Globus pallidus (tissue), 1 donor: ENCODE data around the gene TSHZ1.

ENCODE experiments used
- DNase-seq: peaks from one replicate; pipeline ENCODE4 v3.0.0-alpha.2; 2015; ENCODE audit warnings: low spot score

TSHZ1 gene

DNA sequence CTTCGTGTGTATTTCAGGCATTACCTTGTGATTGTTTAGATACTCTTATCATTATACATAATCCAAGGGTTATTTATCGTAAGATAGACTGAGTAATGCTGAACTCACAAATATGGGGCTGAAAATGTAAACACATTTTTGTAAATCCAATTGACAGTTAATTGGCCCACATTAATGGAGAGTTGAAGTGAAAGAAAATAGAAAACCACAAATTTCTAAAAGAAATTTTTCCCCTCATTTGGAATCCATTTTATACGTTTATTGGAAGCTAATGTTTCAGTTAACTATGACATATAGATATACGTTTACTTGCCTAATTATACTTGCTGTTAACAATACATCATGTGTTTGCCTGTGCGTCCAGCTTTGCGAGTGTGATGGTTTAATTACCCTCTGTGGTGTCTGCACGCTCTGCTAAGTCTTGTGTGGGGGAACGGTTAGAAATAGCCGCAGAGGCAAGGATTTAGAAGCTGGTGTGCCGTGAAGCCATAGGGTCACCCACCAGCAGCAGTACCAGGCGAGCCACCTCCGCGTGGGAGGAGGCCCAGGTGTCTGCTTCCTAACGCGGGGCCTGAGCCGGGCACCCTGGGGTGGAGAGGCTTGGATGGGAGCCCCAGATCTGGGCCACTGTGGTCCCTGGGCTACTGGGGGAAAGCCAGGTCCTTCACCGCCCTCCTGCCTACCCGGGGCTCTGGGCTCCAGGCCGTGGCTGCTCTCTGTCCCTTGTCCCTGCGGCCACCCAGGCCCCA lies 38.0 kb downstream of the TSHZ1 start:
- no peak for DNase-seq

DNA sequence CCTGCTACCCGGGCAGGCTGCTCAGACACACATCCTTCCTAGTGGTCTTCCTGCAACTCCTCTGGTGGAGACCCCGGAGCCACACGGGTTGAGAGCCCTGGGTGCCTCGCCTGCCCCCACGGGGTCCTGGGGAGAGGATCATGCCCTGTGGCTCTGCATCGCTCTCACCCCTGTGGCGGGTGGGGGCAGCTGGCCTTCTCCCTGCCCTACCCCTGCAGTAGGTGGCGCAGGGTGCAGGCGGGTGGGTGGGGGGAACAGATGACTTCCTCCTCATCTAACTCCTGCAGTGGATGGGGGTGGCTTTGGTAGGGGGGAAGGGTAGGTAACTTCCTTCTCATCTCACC lies 38.5 kb downstream of the TSHZ1 start:
- DNase-seq = no peak

DNA sequence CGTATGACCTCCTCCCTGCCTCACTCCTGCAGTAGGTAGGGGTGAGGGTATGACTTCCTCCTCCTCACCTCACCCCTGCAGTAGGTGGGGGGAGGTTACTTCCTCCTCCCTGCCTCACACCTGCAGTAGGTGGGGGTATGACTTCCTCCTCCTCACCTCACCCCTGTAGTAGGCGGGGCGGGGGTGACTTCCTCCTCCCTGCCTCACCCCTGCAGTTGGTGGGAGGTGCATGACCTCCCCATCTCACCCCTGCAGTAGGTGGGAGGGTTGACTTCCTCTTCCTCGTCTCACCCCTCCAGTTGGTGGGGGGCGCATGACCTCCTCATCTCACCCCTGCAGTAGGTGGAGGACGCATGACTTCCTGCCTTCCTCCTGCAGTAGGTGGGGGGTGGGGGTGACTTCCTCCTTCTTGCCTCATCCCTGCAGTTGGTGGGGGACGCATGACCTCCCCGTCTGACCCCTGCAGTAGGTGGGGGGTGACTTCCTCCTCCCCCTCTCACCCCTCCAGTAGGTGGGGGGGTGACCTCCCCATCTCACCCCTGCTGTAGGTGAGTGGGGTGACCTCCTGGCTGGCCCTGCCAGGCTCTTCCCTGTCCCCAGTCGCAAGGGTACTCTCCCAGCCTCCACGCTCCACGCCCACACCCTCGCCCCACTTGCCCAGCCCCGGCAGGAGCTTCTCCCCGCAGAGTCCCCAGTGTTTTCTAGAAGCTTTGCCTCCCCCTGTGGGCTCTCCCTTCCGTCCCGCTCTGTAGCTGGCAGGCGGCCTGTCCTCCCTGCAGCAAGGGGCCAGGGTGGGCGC lies 39.3 kb downstream of the TSHZ1 start:
- DNase-seq = no peak

DNA sequence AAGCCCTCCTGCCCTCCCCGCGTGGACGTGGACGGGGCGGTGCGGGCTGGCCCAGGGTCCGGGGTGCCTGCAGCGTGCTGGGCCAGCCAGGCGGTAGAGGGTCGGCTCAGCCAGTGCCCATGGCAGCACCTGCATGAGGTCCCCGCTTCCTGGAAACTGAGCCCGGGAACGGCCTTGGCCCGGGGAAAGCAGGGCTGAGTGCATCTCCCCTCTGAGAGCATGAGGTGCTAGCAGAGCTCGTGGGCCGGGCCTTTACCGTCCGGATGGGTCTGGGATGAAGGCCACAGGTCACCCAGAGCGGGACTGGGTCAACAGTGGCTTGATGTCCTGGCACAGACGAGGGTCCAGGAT lies 39.8 kb downstream of the TSHZ1 start:
- no peak for DNase-seq

DNA sequence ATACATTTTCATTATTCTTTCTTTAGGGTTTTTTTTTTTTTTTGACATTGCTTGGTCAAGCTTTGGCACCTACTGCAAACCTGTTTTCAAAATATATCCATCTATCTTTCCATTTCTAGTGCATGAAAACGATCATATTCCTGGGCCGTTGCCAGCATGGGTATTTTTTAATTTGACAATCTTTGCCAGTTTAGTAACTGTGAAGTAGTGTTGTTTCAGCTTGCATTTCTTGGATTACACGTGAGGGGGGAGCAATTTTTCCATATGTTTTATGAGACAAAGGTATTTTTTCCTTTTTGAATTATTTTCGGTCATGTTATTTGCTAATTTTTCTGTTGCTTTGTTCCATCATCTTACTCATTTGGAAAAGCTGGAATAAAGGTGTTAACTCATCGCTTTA lies 40.9 kb downstream of the TSHZ1 start:
- DNase-seq = no peak

DNA sequence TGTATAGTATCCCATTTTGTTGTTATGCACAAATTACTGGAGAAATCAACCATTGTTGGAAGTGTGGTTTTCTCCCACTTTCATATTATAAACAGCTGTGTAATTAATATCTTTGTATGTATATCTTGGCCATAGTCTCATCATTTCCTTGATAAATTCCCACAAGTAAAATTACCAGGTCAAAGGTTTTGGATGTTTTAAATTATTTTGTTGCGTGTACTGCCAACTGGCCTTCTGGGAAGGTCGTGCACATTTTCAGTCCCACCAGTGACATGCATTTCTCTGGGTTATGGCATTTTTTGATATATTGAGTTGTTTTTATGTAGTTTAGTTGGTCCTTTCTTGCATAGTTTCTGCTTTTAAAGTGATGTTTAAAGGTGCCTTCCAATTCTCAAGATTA lies 41.5 kb downstream of the TSHZ1 start:
- DNase-seq = no peak

DNA sequence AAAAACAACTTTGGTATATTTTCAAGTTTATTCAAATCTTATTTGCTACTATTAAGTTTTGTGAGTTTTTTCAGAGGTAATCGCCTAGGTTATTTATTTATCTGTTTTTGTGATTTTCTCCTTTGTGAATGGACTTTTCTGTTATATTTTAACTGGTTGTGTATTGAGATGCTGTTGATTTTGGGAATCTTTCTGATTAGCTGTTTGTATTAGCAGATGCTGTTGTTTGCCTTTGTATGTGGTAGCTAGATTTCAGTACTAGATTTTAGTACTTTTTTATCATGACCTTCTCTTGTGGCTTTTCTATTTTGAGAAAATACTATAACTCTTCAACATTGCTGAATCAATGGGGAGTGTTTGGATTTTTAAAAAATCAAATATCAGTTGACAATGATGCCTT lies 42.4 kb downstream of the TSHZ1 start:
- DNase-seq = no peak

DNA sequence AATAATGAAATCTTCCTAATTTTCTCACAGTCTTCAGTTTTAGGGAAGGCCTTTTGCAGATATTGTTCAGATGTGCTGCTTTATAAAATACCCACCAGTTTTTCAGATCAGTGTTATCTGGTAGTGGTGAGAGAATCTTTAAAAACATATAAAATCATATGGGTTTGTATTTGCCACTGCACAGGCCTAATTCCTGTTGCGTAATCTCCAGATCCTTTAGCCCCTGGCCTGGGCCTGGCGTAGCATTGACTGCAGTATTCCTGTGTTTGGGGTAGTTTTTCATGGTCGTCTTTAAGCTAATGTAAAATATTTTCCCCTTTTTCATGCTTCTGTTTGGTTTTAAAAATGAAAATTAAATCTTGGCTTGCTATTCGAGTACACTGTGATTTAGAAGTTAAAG lies 43.2 kb downstream of the TSHZ1 start:
- DNase-seq = no peak

DNA sequence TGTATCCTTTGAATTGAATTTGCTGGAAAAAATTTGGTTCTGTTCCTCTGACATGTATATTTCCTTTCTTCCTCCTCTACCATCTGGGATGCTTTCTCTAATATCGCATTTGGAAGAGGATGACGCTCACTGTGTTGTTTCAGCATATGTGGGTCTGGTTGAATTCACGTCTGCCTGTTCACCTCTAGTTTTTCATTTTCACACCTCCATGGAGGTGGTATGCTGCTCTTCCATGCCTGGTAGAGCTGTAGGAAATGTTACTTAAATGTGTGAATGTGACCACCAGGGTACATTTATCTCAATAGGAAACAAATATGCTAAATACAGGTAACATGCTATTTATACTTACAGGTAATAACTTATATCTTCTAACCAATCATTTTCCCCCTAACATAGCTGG lies 44.5 kb downstream of the TSHZ1 start:
- DNase-seq = no peak

DNA sequence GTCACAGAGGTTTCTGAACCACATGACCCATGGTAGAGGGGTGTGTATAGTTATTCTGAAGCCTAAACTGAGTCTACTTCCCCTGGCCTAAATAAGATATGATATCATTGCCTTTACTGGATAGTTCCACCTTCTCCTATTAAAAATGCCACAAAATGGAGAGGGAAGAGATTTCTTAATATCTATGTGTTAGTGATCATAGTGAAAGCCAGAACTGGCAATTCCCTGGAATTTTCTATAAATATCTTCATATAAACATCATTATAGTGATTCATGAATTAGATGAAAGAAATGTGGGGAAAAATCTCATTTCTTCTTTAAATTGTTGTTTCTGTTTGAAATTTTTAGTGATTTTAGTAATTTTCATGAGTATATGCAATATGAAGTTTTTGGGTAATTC lies 45.8 kb downstream of the TSHZ1 start:
- DNase-seq = no peak

DNA sequence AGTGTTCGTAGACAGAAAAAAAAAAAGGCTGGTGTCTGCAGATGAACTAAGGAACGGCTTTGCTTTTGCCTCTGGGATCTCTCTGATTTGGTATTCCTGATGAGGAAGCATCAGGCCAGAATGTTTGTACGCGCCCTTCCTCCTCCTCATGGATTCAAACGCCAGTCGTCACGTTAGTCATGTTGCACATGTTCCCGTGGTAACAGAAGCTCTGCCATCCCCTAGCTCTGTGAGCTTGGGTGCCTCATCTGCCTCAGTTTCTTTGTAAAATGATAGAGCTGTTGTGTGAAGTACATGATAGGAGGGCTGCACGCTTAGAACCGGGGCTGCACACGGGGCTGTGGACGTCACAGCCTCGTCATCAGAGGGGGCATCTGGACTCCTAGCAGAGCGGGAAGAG lies 47.0 kb downstream of the TSHZ1 start:
- no peak for DNase-seq

DNA sequence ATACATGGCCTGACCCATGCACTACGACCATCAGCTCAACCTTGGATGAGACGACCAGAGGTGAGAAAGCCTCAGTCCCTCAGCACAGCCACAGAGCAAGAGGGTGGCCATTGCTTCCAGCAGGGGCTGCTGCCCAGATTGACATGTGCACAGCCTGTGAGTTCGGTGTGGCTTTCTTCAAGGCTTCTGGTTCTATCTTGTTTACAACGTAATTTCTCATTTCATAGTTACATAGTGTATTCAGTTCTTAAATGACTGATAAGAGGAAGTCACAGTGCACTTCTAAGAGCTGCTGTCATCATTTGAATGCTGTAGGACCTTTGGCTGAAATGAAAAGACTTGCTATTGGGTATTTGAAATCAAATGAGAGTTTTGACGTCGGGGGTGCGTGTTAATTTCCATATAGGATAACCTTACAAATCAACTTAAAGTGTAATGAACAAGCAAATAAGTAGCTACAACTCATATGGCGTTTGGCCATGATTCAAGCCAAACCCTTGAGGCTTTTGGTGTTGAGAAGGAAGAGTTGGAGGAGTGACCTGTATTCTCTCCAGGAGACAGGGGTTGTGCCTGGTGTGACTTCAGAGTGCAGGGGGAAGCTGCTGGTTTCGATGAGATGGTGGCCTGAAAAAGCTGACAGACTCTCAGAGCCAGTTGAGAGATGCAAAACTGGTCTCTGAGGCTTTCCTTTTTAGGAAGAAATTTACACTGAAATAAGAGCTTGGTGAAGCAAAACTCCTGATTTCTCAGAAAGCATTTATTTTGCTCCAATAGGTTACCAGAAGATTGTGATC lies 51.0 kb downstream of the TSHZ1 start:
- DNase-seq = no peak

DNA sequence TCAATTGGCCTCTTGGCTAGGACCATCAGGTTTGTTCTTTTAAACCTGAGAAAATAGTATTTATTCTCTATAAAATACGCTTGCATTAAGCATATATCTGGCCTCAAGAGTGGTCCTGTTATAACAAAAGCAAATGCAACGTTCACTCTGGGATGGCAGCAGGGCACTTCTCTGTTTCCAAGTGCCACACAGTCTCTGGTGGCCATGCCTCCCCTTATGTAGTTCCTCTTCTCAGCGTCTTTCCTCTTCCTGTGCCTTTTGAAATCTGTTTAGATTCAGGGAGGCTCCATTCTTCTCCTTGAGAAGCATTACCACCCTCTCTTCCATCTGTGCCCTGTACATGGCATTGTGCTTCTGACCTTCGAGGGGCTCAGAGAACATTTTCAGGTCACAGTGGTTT lies 51.9 kb downstream of the TSHZ1 start:
- no peak for DNase-seq

DNA sequence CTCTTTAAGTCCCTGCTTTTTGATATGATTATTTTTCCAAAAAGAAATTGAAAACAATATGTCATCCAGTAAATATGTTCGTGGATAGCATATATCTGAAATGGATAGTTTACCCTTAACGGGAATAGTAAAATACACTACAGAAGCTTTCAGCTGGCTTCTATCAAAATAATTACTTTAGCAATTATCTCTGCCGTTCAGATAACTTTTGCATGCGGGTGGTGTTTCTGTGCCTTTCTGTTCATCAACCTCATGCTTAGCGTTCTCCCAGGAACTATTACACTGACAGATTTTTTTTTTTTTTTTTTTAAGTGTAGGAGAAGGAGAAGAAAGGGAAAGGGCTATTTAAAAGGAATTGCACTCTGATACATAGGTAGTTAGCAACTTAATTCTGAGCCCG lies 53.6 kb downstream of the TSHZ1 start:
- DNase-seq = no peak

DNA sequence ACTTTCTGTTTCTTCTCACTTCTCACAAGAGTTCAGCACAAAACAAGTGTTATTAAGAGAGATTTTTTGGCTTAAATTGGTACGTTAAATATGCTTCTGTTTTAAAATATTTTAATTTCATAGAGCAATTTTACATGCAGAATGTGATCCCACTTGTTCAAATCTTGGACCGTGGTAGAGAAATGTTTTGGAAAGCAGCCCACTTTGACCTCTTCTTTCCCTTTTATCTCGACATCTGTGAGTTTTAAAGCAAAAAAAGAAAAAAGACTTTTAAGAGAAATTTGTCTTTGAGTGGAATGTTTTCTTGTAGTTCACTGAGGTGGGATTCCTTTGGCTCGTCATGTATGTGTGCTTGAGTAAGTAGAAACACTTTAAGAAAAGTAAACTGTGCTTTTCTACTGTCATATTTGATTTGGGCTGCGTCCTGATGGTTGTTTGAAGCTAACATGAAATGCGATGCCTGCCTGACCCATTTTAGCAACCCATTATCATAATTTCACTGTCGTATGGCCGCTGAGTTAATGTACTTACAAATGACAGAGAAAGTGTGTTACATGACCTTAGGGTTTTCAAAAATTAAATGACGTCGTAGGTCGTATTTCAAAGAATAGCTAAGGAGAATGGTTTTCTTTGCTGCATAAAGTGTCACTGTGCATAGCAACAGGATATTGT lies 54.5 kb downstream of the TSHZ1 start:
- DNase-seq = no peak

DNA sequence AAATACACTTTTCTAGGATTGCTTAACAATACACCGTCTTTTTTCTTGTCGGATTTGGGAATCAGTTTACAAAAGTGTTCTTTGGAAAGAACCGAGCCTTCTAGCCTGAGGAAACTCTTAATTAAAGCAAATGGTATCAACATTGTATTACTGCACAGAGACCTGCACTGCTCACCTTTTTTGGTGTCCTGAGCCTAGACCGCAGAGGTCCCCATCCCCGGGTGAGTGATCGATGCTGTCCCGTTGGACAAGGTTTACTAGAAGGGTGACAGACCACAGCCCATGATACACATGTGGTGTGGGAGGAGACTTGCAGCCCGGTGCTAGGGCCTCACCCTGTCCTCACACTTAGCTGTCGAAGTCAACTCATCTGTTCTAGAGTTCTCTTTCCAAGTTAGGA lies 55.3 kb downstream of the TSHZ1 start:
- no peak for DNase-seq

DNA sequence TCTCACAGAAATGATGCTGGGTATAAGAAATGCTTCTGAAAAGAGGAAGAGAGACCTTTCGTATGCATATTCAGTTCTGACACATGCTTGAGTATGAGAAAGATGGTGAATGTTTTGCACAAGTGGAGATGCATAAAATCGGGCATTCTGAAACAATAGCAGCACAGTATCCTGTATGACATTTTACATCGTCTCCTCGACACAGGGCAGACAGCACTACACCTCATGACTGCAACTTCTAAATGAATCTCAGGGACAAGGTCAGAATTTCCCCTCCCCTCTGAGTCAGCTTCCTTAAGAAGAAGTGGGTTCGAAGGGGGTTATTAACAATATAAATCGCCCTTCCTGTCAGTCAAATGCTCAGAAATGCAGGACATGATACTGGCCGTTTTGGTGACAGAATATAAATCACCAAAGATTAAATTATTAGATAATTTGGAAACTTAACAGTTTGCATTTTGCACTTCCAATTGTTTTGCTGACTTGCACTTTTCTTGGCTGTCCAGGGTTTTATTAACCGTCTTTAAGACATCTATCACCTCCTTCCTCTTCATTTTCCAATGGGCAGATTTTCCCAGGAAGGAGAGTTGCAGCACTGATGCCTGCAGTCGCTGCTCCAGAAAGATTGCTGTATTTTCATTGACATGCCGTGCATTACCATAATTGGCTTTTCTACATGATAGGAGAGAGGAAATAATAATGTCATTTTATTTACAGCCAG lies 57.2 kb downstream of the TSHZ1 start:
- no peak for DNase-seq

DNA sequence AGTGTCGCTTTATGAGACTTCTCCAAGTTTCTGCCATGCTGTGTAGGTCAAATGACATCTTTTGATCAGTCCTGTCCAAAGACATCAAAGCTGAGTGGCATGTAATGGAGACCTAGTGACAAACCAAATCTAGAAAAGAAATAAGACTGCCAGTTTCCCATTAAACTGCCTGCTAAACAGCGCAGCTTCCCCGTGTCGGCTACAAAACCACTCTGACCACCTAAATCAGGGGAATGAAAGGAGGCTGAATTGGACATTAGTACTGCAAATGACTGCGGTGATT lies 57.7 kb downstream of the TSHZ1 start:
- no peak for DNase-seq

DNA sequence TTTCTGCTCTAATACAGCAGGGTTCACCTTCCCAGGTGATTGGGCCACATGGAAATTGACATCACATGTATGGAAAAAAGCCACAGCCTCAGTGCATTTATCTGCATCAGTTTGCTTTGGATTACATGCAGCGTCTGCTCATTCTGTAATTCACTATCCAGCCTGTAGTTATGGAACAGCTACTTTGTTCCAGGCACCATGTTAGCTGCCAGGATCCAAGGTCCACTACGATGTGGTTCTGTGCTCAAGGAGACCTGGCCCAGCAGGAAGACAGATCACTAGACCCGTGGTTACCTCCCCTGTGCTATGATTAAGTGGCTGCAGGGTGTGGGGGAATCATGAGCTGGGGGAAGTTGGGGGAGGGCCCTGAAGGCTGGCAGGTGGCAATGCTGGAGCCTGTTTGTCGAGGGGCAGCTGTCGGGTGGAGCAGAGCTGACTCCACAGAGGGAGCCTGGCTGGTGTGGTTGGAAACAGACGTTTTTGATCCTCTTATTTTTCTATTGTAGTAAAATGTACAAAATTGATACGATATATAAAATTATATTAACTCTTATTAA lies 58.6 kb downstream of the TSHZ1 start:
- DNase-seq = no peak

DNA sequence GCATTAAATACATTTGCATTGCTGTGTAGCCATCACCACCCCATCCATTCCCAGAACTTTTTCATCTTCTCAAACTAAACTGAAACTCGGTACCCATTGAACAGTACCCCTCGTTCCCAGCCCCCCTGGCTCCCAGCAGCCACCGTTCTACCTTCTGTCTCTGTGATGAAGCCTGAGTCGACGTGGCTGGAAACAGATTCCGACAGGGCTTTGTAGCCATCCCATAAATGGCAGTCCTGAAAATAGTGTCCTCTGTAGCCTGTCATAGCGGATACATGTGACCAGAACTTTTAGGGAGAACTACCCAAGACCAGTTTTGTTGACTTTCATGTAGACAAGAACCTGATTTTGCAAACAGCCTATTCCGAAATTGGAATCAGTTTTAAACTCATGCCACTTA lies 59.1 kb downstream of the TSHZ1 start:
- DNase-seq = no peak

DNA sequence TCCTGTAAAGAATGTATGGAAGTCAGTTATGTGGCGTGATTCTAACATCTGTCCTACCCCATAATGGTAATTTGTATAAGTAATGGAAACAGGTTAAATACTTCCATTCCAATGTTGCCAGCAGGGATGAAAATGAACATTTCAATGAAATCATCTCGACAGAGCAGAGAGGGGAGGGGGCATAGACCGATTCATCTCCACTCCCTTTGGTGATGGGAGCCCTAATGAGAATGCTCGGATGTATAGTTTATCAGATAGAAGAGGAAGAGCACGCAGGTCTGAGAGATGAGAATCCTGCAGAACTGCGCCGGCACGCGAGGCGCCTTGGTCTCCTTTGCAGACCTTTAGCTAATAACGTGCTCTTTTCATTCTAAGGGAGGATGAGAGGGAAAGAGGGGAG lies 61.4 kb downstream of the TSHZ1 start:
- DNase-seq = no peak

DNA sequence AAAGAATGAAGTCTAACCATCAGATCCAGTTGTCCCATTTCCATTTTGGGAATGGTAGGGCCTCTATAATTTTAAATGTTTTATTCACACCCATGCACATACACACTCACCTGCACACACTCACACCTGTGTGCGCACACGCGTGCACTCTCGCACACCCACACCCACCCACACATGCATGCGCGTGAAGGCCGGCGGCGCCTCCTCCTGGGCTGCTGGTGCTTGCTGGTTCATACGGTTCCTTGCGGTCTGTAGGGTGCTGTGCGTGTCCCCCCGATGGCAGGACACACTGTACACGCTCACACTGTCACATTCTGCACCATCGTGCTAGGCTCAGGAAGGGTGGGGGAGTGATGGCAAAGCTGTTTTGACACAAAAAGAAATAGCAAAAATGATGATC lies 63.2 kb downstream of the TSHZ1 start:
- DNase-seq = no peak
